ENCODE data around the gene CXXC5.

The CXXC5 gene

GRCh38 chr5:139677736-139678613, 29.8 kb downstream of the CXXC5 start:
- no peak overlapping the region for H3K4me3 ChIP-seq (ENCODE audit: control insufficient read depth, low read depth, low read length)
- DNase-seq (ENCODE audit: low read depth): no peak
- no peak for TF ChIP-seq CTCF (conservative IDR thresholded peaks at IDR 0.05; ENCODE audit: control insufficient read depth, insufficient read depth, low read depth, low read length)

GRCh38 chr5:139678751-139679750, 30.9 kb downstream of the CXXC5 start:
- peak; percentile 57 for DNase-seq (ENCODE audit: low read depth)
- no peak overlapping the region for H3K4me3 ChIP-seq (ENCODE audit: control insufficient read depth, low read depth, low read length)
- no peak for TF ChIP-seq CTCF (conservative IDR thresholded peaks at IDR 0.05; ENCODE audit: control insufficient read depth, insufficient read depth, low read depth, low read length)

DNA sequence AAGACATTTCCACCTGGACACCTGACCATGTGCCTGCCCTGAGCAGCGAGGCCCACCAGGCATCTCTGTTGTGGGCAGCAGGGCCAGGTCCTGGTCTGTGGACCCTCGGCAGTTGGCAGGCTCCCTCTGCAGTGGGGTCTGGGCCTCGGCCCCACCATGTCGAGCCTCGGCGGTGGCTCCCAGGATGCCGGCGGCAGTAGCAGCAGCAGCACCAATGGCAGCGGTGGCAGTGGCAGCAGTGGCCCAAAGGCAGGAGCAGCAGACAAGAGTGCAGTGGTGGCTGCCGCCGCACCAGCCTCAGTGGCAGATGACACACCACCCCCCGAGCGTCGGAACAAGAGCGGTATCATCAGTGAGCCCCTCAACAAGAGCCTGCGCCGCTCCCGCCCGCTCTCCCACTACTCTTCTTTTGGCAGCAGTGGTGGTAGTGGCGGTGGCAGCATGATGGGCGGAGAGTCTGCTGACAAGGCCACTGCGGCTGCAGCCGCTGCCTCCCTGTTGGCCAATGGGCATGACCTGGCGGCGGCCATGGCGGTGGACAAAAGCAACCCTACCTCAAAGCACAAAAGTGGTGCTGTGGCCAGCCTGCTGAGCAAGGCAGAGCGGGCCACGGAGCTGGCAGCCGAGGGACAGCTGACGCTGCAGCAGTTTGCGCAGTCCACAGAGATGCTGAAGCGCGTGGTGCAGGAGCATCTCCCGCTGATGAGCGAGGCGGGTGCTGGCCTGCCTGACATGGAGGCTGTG, 32.4 kb downstream of the CXXC5 start:
- no peak for TF ChIP-seq CTCF (conservative IDR thresholded peaks at IDR 0.05; ENCODE audit: control insufficient read depth, insufficient read depth, low read depth, low read length)
- DNase-seq (ENCODE audit: low read depth): no peak
- H3K4me3 ChIP-seq (ENCODE audit: control insufficient read depth, low read depth, low read length): no peak overlapping the region

GRCh38 chr5:139681112-139681458, 32.9 kb downstream of the CXXC5 start:
- H3K4me3 ChIP-seq (ENCODE audit: control insufficient read depth, low read depth, low read length): no peak overlapping the region
- no peak for TF ChIP-seq CTCF (conservative IDR thresholded peaks at IDR 0.05; ENCODE audit: control insufficient read depth, insufficient read depth, low read depth, low read length)

GRCh38 chr5:139681466-139681865, 33.3 kb downstream of the CXXC5 start:
- no peak for TF ChIP-seq CTCF (conservative IDR thresholded peaks at IDR 0.05; ENCODE audit: control insufficient read depth, insufficient read depth, low read depth, low read length)
- DNase-seq (ENCODE audit: low read depth): no peak

More at GRCh38 chr5:139681112-139681458, 32.9 kb downstream of the CXXC5 start:
- no peak for DNase-seq (ENCODE audit: low read depth)

More at GRCh38 chr5:139681466-139681865, 33.3 kb downstream of the CXXC5 start:
- no peak overlapping the region for H3K4me3 ChIP-seq (ENCODE audit: control insufficient read depth, low read depth, low read length)
